ENCODE results near the gene DLG1.

Gene DLG1

GRCh38 chr3:197014024-197014423, 284.4 kb downstream of the DLG1 start:
- Histone ChIP-seq H3K4me1 (ENCODE audit: control extremely low read depth in 1 of 4, control insufficient read depth in 4 of 4, insufficient read depth in 4 of 4, low read length in 3 of 4) (no peaks in the 10 kb centered on the region), H3K36me3 (ENCODE audit: control insufficient read depth in 4 of 4, insufficient read depth in 4 of 4, low read length in 3 of 4) (peaks cover 0 to 3% (median 0%) of the 10 kb centered on the region in 4 experiments), H3K27ac (ENCODE audit: insufficient read depth in 1 of 2, low read depth in 1 of 2, low read length in 2 of 2, poor library complexity in 1 of 2, severe bottlenecking in 2 of 2) (no peak overlapping the region), H3K4me3 (ENCODE audit: control insufficient read depth in 1 of 7, extremely low read depth in 1 of 7, insufficient read depth in 4 of 7, low read depth in 2 of 7, low read length in 6 of 7) (no peak overlapping the region), H3K27me3 (replicated peaks in 2 of 5; ENCODE audit: control insufficient read depth in 4 of 5, insufficient read depth in 5 of 5, low read length in 4 of 5) (no peaks in the 10 kb centered on the region), H3K9me3 (ENCODE audit: control extremely low read depth in 1 of 5, control insufficient read depth in 4 of 5, insufficient read depth in 2 of 5, low read depth in 1 of 5, low read length in 4 of 5) (no peaks in the 10 kb centered on the region)
- CTCF ChIA-PET, result no interaction called here
- WGBS (ENCODE audit: insufficient coverage), result 100% methylated on average over 5 of the region's 6 CpGs
- DNase-seq, result no peak
- POLR2A ChIA-PET, result no interaction called here

GRCh38 chr3:197012540-197012883, 285.9 kb downstream of the DLG1 start:
- CTCF ChIA-PET, result interaction anchor here (1.2 kb wide), 1 partner anchor 17 kb away, joined by 3 read pairs; the partner anchor contains the start of gene MELTF
- no peak overlapping the region for H3K27ac ChIP-seq (ENCODE audit: insufficient read depth in 1 of 2, low read depth in 1 of 2, low read length in 2 of 2, poor library complexity in 1 of 2, severe bottlenecking in 2 of 2)
- 98% methylated on average over 5 of the region's 7 CpGs for WGBS (ENCODE audit: insufficient coverage)
- no peaks in the 10 kb centered on the region for H3K4me1 ChIP-seq (ENCODE audit: control extremely low read depth in 1 of 4, control insufficient read depth in 4 of 4, insufficient read depth in 4 of 4, low read length in 3 of 4)
- no peaks in the 10 kb centered on the region for H3K27me3 ChIP-seq (replicated peaks in 2 of 5; ENCODE audit: control insufficient read depth in 4 of 5, insufficient read depth in 5 of 5, low read length in 4 of 5)
- POLR2A ChIA-PET, result no interaction called here
- H3K4me3 ChIP-seq (ENCODE audit: control insufficient read depth in 1 of 7, extremely low read depth in 1 of 7, insufficient read depth in 4 of 7, low read depth in 2 of 7, low read length in 6 of 7), result no peak overlapping the region
- H3K36me3 ChIP-seq (ENCODE audit: control insufficient read depth in 4 of 4, insufficient read depth in 4 of 4, low read length in 3 of 4), result peaks cover 0 to 3% (median 0%) of the 10 kb centered on the region in 4 experiments
- no peak for DNase-seq
- no peaks in the 10 kb centered on the region for H3K9me3 ChIP-seq (ENCODE audit: control extremely low read depth in 1 of 5, control insufficient read depth in 4 of 5, insufficient read depth in 2 of 5, low read depth in 1 of 5, low read length in 4 of 5)

DNA sequence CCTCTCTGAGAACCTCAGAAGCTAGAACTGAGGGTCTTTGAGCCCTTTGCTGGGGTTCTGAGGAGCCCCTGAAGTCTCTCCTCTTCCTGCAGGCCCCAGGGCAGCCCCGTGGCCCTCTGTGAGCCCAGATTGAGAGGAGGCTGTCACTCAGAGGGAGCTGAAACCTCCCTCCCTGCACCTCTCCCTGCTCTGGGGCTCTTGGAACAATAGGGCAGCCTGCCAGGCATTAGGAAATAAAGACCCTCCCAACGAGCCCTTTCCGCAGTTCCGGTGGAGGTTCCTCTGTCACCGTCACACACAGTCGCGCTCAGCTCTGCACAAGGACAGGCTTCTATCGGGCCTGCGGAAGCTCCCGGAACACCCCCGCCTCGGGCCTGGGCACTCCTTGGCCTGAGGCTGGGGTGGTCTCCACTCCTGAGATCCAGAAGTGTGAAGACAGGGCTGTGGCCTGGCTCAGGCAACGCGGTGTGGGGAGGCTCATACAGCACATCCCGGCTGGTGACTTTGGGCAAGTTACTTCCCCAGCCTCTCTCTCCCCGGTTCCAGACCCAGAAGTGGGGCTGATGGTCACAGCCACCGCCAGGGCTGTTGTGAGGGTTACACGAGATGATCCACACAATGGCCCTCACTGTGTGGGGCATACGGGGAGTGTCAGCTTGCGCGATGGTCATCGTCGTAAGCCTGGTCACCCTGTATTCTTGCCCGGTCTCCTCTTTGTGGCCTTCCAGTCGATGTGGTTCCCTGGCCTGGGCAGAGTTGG, 286.5 kb downstream of the DLG1 start:
- Histone ChIP-seq H3K36me3 (ENCODE audit: control insufficient read depth in 4 of 4, insufficient read depth in 4 of 4, low read length in 3 of 4) (peaks cover 0 to 3% (median 0%) of the 10 kb centered on the region in 4 experiments), H3K4me3 (ENCODE audit: control insufficient read depth in 1 of 7, extremely low read depth in 1 of 7, insufficient read depth in 4 of 7, low read depth in 2 of 7, low read length in 6 of 7) (no peak overlapping the region), H3K9me3 (ENCODE audit: control extremely low read depth in 1 of 5, control insufficient read depth in 4 of 5, insufficient read depth in 2 of 5, low read depth in 1 of 5, low read length in 4 of 5) (no peaks in the 10 kb centered on the region), H3K27ac (ENCODE audit: insufficient read depth in 1 of 2, low read depth in 1 of 2, low read length in 2 of 2, poor library complexity in 1 of 2, severe bottlenecking in 2 of 2) (no peak overlapping the region), H3K4me1 (ENCODE audit: control extremely low read depth in 1 of 4, control insufficient read depth in 4 of 4, insufficient read depth in 4 of 4, low read length in 3 of 4) (no peaks in the 10 kb centered on the region), H3K27me3 (replicated peaks in 2 of 5; ENCODE audit: control insufficient read depth in 4 of 5, insufficient read depth in 5 of 5, low read length in 4 of 5) (no peaks in the 10 kb centered on the region)
- CTCF ChIA-PET, result no interaction called here
- POLR2A ChIA-PET, result no interaction called here
- DNase-seq, result no peak
- WGBS (ENCODE audit: insufficient coverage), result 95% methylated on average over 24 of the region's 25 CpGs

GRCh38 chr3:197010556-197011351, 287.7 kb downstream of the DLG1 start:
- no peak overlapping the region for H3K27ac ChIP-seq (ENCODE audit: insufficient read depth in 1 of 2, low read depth in 1 of 2, low read length in 2 of 2, poor library complexity in 1 of 2, severe bottlenecking in 2 of 2)
- WGBS (ENCODE audit: insufficient coverage), result 93% methylated on average over 29 of the region's 30 CpGs
- ChIA-PET POLR2A (no interaction called here), CTCF (interaction anchor here (1.2 to 1.9 kb wide), 3 partner anchors 12 to 41 kb away, joined by 3 to 4 read pairs (median 4); no protein-coding TSS in a partner anchor)
- H3K9me3 ChIP-seq (ENCODE audit: control extremely low read depth in 1 of 5, control insufficient read depth in 4 of 5, insufficient read depth in 2 of 5, low read depth in 1 of 5, low read length in 4 of 5), result no peaks in the 10 kb centered on the region
- H3K4me1 ChIP-seq (ENCODE audit: control extremely low read depth in 1 of 4, control insufficient read depth in 4 of 4, insufficient read depth in 4 of 4, low read length in 3 of 4), result no peaks in the 10 kb centered on the region
- DNase-seq, result no peak
- H3K27me3 ChIP-seq (replicated peaks in 2 of 5; ENCODE audit: control insufficient read depth in 4 of 5, insufficient read depth in 5 of 5, low read length in 4 of 5), result no peaks in the 10 kb centered on the region
- peaks cover 0 to 1% (median 0%) of the 10 kb centered on the region in 4 experiments for H3K36me3 ChIP-seq (ENCODE audit: control insufficient read depth in 4 of 4, insufficient read depth in 4 of 4, low read length in 3 of 4)
- no peak overlapping the region for H3K4me3 ChIP-seq (ENCODE audit: control insufficient read depth in 1 of 7, extremely low read depth in 1 of 7, insufficient read depth in 4 of 7, low read depth in 2 of 7, low read length in 6 of 7)

GRCh38 chr3:197009532-197010019, 288.8 kb downstream of the DLG1 start:
- H3K4me3 ChIP-seq (ENCODE audit: control insufficient read depth in 1 of 7, extremely low read depth in 1 of 7, insufficient read depth in 4 of 7, low read depth in 2 of 7, low read length in 6 of 7), result no peak overlapping the region
- DNase-seq, result no peak
- H3K27ac ChIP-seq (ENCODE audit: insufficient read depth in 1 of 2, low read depth in 1 of 2, low read length in 2 of 2, poor library complexity in 1 of 2, severe bottlenecking in 2 of 2), result no peak overlapping the region
- no peaks in the 10 kb centered on the region for H3K36me3 ChIP-seq (ENCODE audit: control insufficient read depth in 4 of 4, insufficient read depth in 4 of 4, low read length in 3 of 4)
- ChIA-PET POLR2A (no interaction called here), CTCF (interaction anchor here (1.2 to 1.9 kb wide), 6 partner anchors 9 to 178 kb away, joined by 3 to 4 read pairs (median 3); partner anchors contain the start of gene MELTF)
- H3K9me3 ChIP-seq (ENCODE audit: control extremely low read depth in 1 of 5, control insufficient read depth in 4 of 5, insufficient read depth in 2 of 5, low read depth in 1 of 5, low read length in 4 of 5), result no peaks in the 10 kb centered on the region
- 93% methylated on average over 18 of the region's 20 CpGs for WGBS (ENCODE audit: insufficient coverage)
- no peaks in the 10 kb centered on the region for H3K4me1 ChIP-seq (ENCODE audit: control extremely low read depth in 1 of 4, control insufficient read depth in 4 of 4, insufficient read depth in 4 of 4, low read length in 3 of 4)
- H3K27me3 ChIP-seq (replicated peaks in 2 of 5; ENCODE audit: control insufficient read depth in 4 of 5, insufficient read depth in 5 of 5, low read length in 4 of 5), result no peaks in the 10 kb centered on the region

- CTCF ChIA-PET, result interaction anchor here (1.0 to 1.6 kb wide), 4 partner anchors 8 to 179 kb away, joined by 3 read pairs; partner anchors contain the start of gene MELTF
- Histone ChIP-seq H3K36me3 (ENCODE audit: control insufficient read depth in 4 of 4, insufficient read depth in 4 of 4, low read length in 3 of 4) (no peaks in the 10 kb centered on the region), H3K27me3 (replicated peaks in 2 of 5; ENCODE audit: control insufficient read depth in 4 of 5, insufficient read depth in 5 of 5, low read length in 4 of 5) (no peaks in the 10 kb centered on the region), H3K27ac (ENCODE audit: insufficient read depth in 1 of 2, low read depth in 1 of 2, low read length in 2 of 2, poor library complexity in 1 of 2, severe bottlenecking in 2 of 2) (no peak overlapping the region), H3K9me3 (ENCODE audit: control extremely low read depth in 1 of 5, control insufficient read depth in 4 of 5, insufficient read depth in 2 of 5, low read depth in 1 of 5, low read length in 4 of 5) (no peaks in the 10 kb centered on the region), H3K4me1 (ENCODE audit: control extremely low read depth in 1 of 4, control insufficient read depth in 4 of 4, insufficient read depth in 4 of 4, low read length in 3 of 4) (peaks cover 0 to 8% (median 7%) of the 10 kb centered on the region in 4 experiments), H3K4me3 (ENCODE audit: control insufficient read depth in 1 of 7, extremely low read depth in 1 of 7, insufficient read depth in 4 of 7, low read depth in 2 of 7, low read length in 6 of 7) (no peak overlapping the region)
- DNase-seq, result no peak
- POLR2A ChIA-PET, result no interaction called here
- 98% methylated on average over 20 of the region's 27 CpGs for WGBS (ENCODE audit: insufficient coverage)
Measured at GRCh38 chr3:197008436-197009209, 289.8 kb downstream of the DLG1 start.

Data from common myeloid progenitor, CD34-positive (primary cell).